NOMO-1 treated with dmso at 0.1 percent for 144 hours (cell line): ENCODE data around the gene SYVN1.

ENCODE experiments used
- DNase-seq: peaks from one replicate; lab custom pipeline; 2025; ENCODE audit not compliant: unreplicated experiment; lab: John Stamatoyannopoulos, UW

The SYVN1 gene

GRCh38 chr11:65112546-65113360 is 21.6 kb downstream of the SYVN1 start:
- DNase-seq: peak; percentile 26

DNA sequence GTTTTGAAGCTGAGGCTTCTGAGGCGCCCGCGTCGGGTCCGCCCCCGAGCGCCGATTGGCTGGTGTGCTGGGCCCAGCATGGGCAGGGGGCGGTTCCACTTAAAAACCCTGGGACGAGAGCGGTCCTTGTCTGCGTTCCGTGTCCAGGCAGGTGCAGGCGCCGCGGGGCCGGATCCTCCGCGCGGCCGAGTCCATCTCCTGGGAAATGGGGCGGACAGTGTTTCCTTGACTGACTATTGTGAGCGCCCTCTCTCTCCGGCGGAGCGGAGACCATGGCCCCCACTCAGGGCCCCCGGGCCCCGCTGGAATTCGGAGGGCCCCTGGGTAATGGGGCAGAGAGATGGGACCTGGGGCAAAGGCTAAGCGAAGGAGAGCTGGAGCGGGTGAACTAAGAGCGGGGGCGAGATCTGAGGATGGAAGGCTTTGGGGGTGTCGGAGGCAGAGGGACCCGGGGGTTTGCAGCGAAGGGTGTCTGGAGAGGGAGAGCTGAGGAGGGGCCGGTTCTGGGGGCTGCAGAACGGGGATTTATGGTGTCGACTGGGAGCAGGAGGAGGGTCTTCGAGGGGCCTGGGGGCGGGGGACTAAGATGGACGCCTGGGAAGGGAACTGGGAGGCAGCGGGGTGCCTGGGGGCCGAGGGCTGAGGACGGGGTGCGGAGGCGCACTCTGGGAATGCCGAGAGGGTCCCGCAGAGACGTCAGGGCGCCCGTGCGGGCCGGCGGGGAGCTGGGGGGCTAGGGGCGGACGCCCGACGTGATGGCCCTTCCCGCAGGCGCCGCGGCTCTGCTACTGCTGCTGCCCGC is 22.4 kb downstream of the SYVN1 start, which contains the start of gene TM7SF2:
TSS of gene TM7SF2 (plus strand) at position 129 of the 802 bp plus-strand sequence. CDS start at position 273, 144 bp downstream.
- DNase-seq: peak; percentile 78

DNA sequence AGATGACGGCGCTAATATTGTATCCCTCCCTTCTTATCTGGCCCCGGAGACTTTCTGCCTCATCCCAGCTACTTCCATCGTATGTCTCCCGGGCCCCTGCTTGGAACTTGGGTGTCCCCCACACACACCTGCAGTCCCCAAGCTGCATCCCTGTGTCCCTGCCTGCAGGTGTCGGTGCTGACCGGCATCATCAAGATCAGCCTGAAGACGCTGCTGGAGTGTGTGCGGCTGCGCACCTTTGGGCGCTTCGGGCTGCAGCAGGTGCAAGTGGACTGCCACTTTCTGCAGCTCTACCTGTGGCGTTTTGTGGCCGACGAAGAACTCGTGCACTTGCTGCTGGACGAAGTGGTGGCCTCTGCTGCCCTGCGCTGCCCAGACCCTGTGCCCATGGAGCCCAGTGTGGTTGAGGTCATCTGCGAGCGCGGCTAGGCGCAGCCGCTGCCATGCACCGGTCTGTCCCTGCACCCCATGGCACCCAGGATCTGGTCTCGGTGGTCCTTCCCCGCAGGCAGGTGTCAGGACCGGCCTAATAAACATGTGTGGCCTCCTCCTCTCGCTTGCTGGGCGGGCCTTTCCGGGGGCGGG is 23.1 kb downstream of the SYVN1 start:
- no peak for DNase-seq

- DNase-seq: peak; percentile 74
Measured at GRCh38 chr11:65110354-65110861, 23.9 kb downstream of the SYVN1 start.

GRCh38 chr11:65109231-65110198 is 24.8 kb downstream of the SYVN1 start:
- DNase-seq: no peak

DNA sequence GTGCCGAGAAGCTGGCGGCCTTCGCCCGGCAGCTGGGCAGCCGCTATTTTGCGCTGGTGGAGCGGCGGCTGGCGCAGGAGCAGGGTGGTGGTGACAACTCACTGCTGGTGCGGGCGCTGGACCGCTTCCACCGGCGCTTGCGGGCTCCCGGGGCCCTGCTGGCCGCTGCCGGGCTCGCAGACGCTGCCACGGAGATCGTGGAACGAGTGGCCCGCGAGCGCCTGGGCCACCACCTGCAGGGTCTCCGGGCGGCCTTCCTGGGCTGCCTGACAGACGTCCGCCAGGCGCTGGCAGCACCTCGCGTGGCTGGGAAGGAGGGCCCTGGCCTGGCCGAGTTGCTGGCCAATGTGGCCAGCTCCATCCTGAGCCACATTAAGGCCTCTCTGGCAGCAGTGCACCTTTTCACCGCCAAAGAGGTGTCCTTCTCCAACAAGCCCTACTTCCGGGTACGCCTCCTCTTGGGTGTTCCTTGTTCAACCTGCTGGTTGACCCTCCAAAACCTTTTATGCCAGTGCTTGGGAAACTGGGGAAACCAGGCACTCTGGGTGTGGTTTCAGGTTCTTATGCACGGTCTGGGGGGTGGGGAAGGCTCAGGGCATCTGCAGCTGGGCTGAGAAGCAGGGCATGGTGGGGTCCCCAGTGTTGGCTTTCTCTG is 25.7 kb downstream of the SYVN1 start:
- DNase-seq: no peak

DNA sequence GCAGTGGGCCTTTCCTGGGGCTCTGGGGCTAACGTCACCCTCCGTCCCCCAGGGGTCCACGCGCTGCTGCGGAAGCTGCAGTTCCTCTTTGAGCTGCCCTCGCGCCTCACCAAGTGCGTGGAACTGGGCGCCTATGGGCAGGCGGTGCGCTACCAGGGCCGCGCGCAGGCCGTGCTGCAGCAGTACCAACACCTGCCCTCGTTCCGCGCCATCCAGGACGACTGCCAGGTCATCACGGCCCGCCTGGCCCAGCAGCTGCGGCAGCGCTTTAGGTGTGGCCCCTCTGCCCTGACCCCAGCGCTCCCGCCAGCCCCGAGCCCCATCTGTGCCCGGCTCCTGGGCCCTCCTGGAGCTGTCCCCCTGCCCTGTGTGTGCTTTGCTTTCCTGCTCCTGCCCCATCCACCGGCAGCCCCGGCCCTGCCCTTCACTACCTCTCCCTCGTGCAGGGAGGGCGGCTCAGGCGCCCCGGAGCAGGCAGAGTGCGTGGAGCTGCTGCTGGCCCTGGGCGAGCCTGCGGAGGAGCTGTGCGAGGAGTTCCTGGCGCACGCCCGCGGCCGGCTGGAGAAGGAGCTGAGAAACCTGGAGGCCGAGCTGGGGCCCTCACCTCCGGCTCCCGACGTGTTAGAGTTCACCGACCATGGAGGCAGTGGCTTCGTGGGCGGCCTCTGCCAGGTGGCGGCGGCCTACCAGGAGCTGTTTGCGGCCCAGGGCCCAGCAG is 26.4 kb downstream of the SYVN1 start:
- no peak for DNase-seq

DNA sequence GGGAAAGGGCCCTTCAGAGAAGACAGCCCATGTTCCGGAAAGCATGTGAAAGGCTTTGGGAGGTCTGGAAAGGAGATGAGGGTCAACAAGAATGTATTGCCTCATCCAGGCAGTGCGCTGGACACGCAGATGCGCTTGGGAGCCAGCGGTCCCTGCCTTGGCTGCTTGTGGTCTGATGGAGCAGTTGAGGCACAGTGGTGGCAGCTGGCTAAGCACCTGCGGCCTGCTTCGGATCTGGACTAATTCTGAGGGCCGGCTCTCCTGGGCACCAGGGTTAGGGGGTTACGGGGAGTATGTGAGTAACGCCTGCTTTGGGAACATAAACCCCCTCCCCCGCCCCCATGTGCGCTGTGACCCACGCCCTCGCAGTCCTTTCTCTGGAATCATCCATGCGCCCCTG is 27.2 kb downstream of the SYVN1 start:
- DNase-seq: no peak

- no peak for DNase-seq
Measured at GRCh38 chr11:65104628-65105027, 29.7 kb downstream of the SYVN1 start.

GRCh38 chr11:65103476-65103875 is 30.8 kb downstream of the SYVN1 start:
- no peak for DNase-seq

GRCh38 chr11:65102142-65103095 is 31.9 kb downstream of the SYVN1 start:
- DNase-seq: no peak

DNA sequence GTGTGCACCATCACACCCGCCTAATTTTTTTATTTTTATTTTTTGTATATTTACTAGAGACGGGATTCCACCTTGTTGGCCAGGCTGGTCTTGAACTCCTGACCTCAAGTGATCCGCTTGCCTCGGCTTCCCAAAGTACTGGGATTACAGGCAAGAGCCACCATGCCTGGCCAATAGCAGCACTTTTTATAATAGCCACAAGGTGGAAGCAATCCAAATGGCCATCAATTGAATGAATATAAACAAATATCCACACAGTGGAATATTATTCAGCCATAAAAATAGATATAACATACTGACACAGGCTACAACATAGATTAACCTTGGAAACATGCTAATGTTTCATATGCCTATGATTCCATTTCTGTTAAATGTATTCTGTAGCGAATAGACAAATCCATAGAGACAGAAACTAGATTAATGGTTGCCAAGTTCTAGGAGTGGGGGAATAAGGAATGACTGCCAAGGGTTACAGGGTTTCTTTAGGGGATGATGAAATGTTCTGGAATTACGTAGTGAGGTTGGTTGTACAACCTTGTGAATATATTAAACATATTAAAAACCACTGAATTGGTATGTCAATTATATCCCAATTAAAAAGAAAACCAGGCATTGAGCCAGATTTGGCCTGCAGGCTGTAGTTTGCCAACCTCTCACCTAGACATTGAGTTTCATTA is 33.5 kb downstream of the SYVN1 start:
- no peak for DNase-seq

- DNase-seq: no peak
Measured at GRCh38 chr11:65096926-65097325, 37.4 kb downstream of the SYVN1 start.

GRCh38 chr11:65095974-65096806 is 38.1 kb downstream of the SYVN1 start, which contains the start of gene VPS51:
VPS51 (plus strand) TSS chr11:65096214; CDS start chr11:65096251, 37 bp downstream.
- DNase-seq: peak; percentile 92

DNA sequence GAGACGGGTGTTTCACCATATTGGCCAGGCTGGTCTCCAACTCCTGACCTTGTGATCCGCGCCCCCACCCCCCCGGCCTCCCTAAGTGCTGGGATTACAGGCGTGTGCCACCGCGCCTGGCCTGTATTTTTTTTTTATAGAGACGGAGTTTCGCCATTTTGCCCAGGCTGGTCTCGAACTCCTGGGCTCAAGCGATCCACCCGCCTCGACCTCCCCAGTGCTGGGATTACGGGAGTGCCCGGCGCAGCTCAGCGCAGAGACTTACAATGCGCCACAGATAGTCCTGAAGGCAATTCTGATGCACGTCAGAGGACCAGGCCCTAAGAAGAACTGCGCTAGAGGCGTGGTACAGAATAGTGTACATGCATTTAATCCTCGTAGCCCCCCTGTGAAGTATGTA is 38.9 kb downstream of the SYVN1 start:
- DNase-seq: no peak

DNA sequence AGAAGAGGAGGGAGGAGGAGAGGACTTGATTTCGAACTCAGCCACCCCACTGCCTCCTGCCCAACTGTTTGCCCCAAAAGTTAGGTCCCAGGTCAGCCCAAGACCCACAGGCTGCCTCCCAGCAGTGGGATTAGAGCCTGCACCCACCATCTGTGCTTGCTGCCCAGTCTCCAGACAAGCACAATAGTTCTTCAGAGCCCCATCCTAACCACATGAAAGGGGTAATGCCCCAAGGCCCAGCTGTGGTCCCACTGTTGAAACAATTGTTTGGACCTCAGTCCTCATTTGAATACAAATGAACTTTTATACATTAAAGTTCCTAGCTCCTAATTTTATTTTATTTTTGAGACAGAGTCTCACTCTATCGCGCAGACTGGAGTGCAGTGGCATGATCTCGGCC is 43.7 kb downstream of the SYVN1 start:
- DNase-seq: no peak

GRCh38 chr11:65089621-65090020 is 44.7 kb downstream of the SYVN1 start:
- no peak for DNase-seq
